SK-N-SH (cell line): ENCODE measurements around the gene CDCP2. TPM values are rescaled to one million over a fixed set of nuclear protein-coding genes. Genes with fewer than 3 reads are reported as not detected.

Experiments
- CTCF ChIA-PET: fragments of 300-600, 350-600 bp; formaldehyde crosslinking; extraction: SDS; loops from one replicate; lab custom pipeline; 2021; lab: Yijun Ruan, JAX
- POLR2A ChIA-PET: fragments of 350-600 bp; sonication (Branson Sonifier 250); formaldehyde crosslinking; extraction: SDS; loops from one replicate; lab custom pipeline; 2020; ENCODE audit warnings: antibody characterized with exemption, inconsistent platforms; lab: Yijun Ruan, JAX
- DNase-seq: peaks from one replicate; pipeline ENCODE4 v3.0.0; 2012
- H2AFZ ChIP-seq: fragments of 200-600 bp; sonication (generic); 2 replicates; pipeline ENCODE4 v1.8.1; 2016; ENCODE audit warnings: antibody characterized with exemption, mild to moderate bottlenecking, low read depth
- H3F3A ChIP-seq: fragments of 200-600 bp; sonication (generic); replicated peaks from 2 replicates; pipeline ENCODE3; 2016; ENCODE audit warnings: antibody characterized with exemption, mild to moderate bottlenecking; ENCODE audit not compliant: insufficient read depth
- H3K27ac ChIP-seq, 2 experiments: fragments of 200-500 bp in 1 of 2; fragments of 200-600 bp in 1 of 2; sonication (Bioruptor generic) in 1 of 2; sonication (generic), shearing (Covaris generic) in 1 of 2; 2 replicates each; pipeline versions ENCODE4 v1.5.1 to v1.6.1; 2014 to 2016; ENCODE audit warnings: low read depth in 2 of 2, inconsistent platforms in 1 of 2, low read length in 1 of 2, mild to moderate bottlenecking in 1 of 2, mixed read lengths in 1 of 2
- H3K27me3 ChIP-seq: fragments of 200-600 bp; sonication (generic), shearing (Covaris generic); 2 replicates; pipeline ENCODE4 v1.6.1; 2016; ENCODE audit warnings: mixed run types; ENCODE audit not compliant: insufficient read depth
- H3K36me3 ChIP-seq, 2 experiments: fragments of 200-500 bp in 1 of 2; fragments of 200-600 bp in 1 of 2; sonication (Bioruptor generic) in 1 of 2; sonication (generic) in 1 of 2; replicated peaks in 1 of 2; 2 replicates each; pipeline versions ENCODE3 to v1.5.1; 2014 to 2016; ENCODE audit warnings: low read length in 1 of 2, mild to moderate bottlenecking in 1 of 2; ENCODE audit not compliant: insufficient read depth in 2 of 2, control insufficient read depth in 1 of 2
- H3K4me1 ChIP-seq, 2 experiments: fragments of 200-500 bp in 1 of 2; fragments of 200-600 bp in 1 of 2; sonication (Bioruptor generic) in 1 of 2; sonication (generic), shearing (Covaris generic) in 1 of 2; 2 replicates each; pipeline versions ENCODE4 v1.5.1 to v1.6.1; 2014 to 2016; ENCODE audit warnings: low read depth in 1 of 2, low read length in 1 of 2, mixed run types in 1 of 2; ENCODE audit not compliant: insufficient read depth in 2 of 2, control insufficient read depth in 1 of 2
- H3K4me2 ChIP-seq: fragments of 200-600 bp; sonication (generic), shearing (Covaris generic); 2 replicates; pipeline ENCODE4 v1.6.1; 2017; ENCODE audit warnings: mixed run types
- H3K4me3 ChIP-seq, 2 experiments: fragments of 200-500 bp in 1 of 2; fragments of 200-600 bp in 1 of 2; sonication (Bioruptor generic) in 1 of 2; sonication (generic), shearing (Covaris generic) in 1 of 2; 2 replicates each; pipeline versions ENCODE4 v1.5.1 to v1.8.1; 2014 to 2016; ENCODE audit warnings: low read depth in 2 of 2, inconsistent platforms in 1 of 2, low read length in 1 of 2, mild to moderate bottlenecking in 1 of 2, mixed read lengths in 1 of 2, moderate library complexity in 1 of 2
- H3K79me2 ChIP-seq: fragments of 200-600 bp; sonication (generic); 2 replicates; pipeline ENCODE4 v1.8.1; 2017; ENCODE audit warnings: mild to moderate bottlenecking; ENCODE audit not compliant: insufficient read depth
- H3K9ac ChIP-seq: fragments of 200-600 bp; sonication (generic); 2 replicates; pipeline ENCODE4 v1.6.1; 2017; ENCODE audit warnings: mixed run types
- H3K9me2 ChIP-seq: fragments of 200-600 bp; sonication (generic); 2 replicates; pipeline ENCODE4 v1.6.1; 2017; ENCODE audit warnings: mixed run types
- H3K9me3 ChIP-seq: fragments of 200-600 bp; sonication (generic); 2 replicates; pipeline ENCODE4 v1.6.1; 2017; ENCODE audit warnings: mixed run types, mild to moderate bottlenecking, moderate library complexity
- H4K20me1 ChIP-seq: fragments of 200-600 bp; sonication (generic); 2 replicates; pipeline ENCODE4 v1.6.1; 2017; ENCODE audit warnings: mild to moderate bottlenecking, mixed run types; ENCODE audit not compliant: insufficient read depth
- ELF1 ChIP-seq: IDR thresholded peaks from 2 replicates; pipeline ENCODE4 v1.4.0; 2012
- EP300 ChIP-seq, 2 experiments: IDR thresholded peaks; 2 replicates each; pipeline versions ENCODE4 v1.4.0 to v1.6.1; 2012; ENCODE audit warnings: borderline replicate concordance in 1 of 2, low read depth in 1 of 2, low read length in 1 of 2
- FOSL2 ChIP-seq: IDR thresholded peaks from 2 replicates; pipeline ENCODE4 v1.4.0; 2012; ENCODE audit warnings: low read depth, mild to moderate bottlenecking, moderate library complexity, borderline replicate concordance
- FOXJ3 ChIP-seq: sonication (generic); formaldehyde crosslinking; IDR thresholded peaks from 2 replicates; pipeline ENCODE4 v1.5.1; 2020; ENCODE audit warnings: mild to moderate bottlenecking, missing genetic modification reagents
- FOXM1 ChIP-seq: IDR thresholded peaks from 2 replicates; pipeline ENCODE4 v1.4.0; 2012; ENCODE audit warnings: low read depth, mild to moderate bottlenecking
- GATA2 ChIP-seq: sonication (generic); formaldehyde crosslinking; IDR thresholded peaks from 2 replicates; pipeline ENCODE4 v1.5.0; 2020; ENCODE audit warnings: mild to moderate bottlenecking, missing genetic modification reagents
- MAX ChIP-seq: IDR thresholded peaks from 2 replicates; pipeline ENCODE4 v1.4.0; 2012; ENCODE audit warnings: low read depth
- MEF2A ChIP-seq: IDR thresholded peaks from 2 replicates; pipeline ENCODE4 v1.4.0; 2012; ENCODE audit warnings: low read depth, borderline replicate concordance
- MXI1 ChIP-seq: IDR thresholded peaks from 2 replicates; pipeline ENCODE4 v1.6.1; 2012; ENCODE audit warnings: mild to moderate bottlenecking, low read depth, low read length, improper control_type of control experiment
- PBX3 ChIP-seq: IDR thresholded peaks from 2 replicates; pipeline ENCODE4; 2012
- RCOR1 ChIP-seq: fragments of 150-350 bp; IDR thresholded peaks from 2 replicates; pipeline ENCODE4 v1.6.1; 2017; ENCODE audit warnings: antibody characterized with exemption, low read length
- REST ChIP-seq: IDR thresholded peaks from 2 replicates; pipeline ENCODE4 v1.6.1; 2012; ENCODE audit warnings: mild to moderate bottlenecking, low read depth, low read length, moderate library complexity
- SMC3 ChIP-seq: IDR thresholded peaks from 2 replicates; pipeline ENCODE4 v1.6.1; 2012; ENCODE audit warnings: low read depth, low read length, improper control_type of control experiment
- TAF1 ChIP-seq: IDR thresholded peaks from 2 replicates; pipeline ENCODE4 v1.6.1; 2012; ENCODE audit warnings: low read depth, mild to moderate bottlenecking, low read length, moderate library complexity, borderline replicate concordance
- TCF12 ChIP-seq: IDR thresholded peaks from 2 replicates; pipeline ENCODE4 v1.4.0; 2012
- TEAD4 ChIP-seq: IDR thresholded peaks from 2 replicates; pipeline ENCODE4 v1.4.0; 2012; ENCODE audit warnings: mild to moderate bottlenecking, borderline replicate concordance; ENCODE audit not compliant: insufficient read depth
- USF1 ChIP-seq: IDR thresholded peaks from 2 replicates; pipeline ENCODE4 v1.4.0; 2012; ENCODE audit warnings: low read depth, borderline replicate concordance
- WGBS: methylation state at CpG from one replicate; pipeline ENCODE4 v1.1.6; 2017; ENCODE audit warnings: low lambda C conversion rate; 5-methylcytosine and 5-hydroxymethylcytosine counted together
- polyA plus RNA-seq, 3 experiments: library from polyadenylated mRNA; depleted of rRNA; stranded (reverse); fragments of >200 nt; gene quantifications; 2 replicates each; pipeline ENCODE4 v1.2.3, GENCODE V29; 2012

CDCP2 gene
- polyA plus RNA-seq, 1 of the 3 experiments (the other 2 are of a cell fraction) = not detected

GRCh38 chr1:54163051-54163450 is 10.3 kb upstream of the CDCP2 start:
- no peaks in the 10 kb centered on the region for H3K9me3 ChIP-seq
- no peaks in the 10 kb centered on the region for H3K9me2 ChIP-seq
- H3K36me3 ChIP-seq = no peaks in the 10 kb centered on the region
- WGBS = 90% methylated on average over 2 of the region's 3 CpGs
- no peak overlapping the region for H3K4me2 ChIP-seq
- ChIA-PET CTCF (interaction anchor here (1.0 to 1.1 kb wide), 2 partner anchors 8 to 11 kb away, joined by 3 to 4 read pairs; no protein-coding TSS in a partner anchor), POLR2A (no interaction called here)
- H3K79me2 ChIP-seq = no peaks in the 10 kb centered on the region
- no peaks in the 10 kb centered on the region for H3F3A ChIP-seq
- H3K9ac ChIP-seq = no peak overlapping the region
- no peak overlapping the region for H2AFZ ChIP-seq
- no peak for TF ChIP-seq MEF2A
- H4K20me1 ChIP-seq = no peaks in the 10 kb centered on the region
- no peaks in the 10 kb centered on the region for H3K27me3 ChIP-seq
- no peak overlapping the region for H3K4me3 ChIP-seq
- no peak overlapping the region for H3K27ac ChIP-seq
- H3K4me1 ChIP-seq = no peaks in the 10 kb centered on the region; a peak in 1 of 4 replicates
- no peak for DNase-seq

GRCh38 chr1:54161495-54162168 is 8.8 kb upstream of the CDCP2 start:
- POLR2A ChIA-PET = no interaction called here
- H4K20me1 ChIP-seq = no peaks in the 10 kb centered on the region
- TF ChIP-seq RCOR1 (no peak), TCF12 (no peak), FOXJ3 (CRISPR knock-in tag) (no peak), FOSL2 (no peak), PBX3 (no peak), MXI1 (no peak), TAF1 (no peak), SMC3 (no peak), USF1 (no peak), MAX (no peak), EP300 (IDR thresholded peaks at IDR 0.05; ENCODE audit: borderline replicate concordance in 1 of 2, low read depth in 1 of 2, low read length in 1 of 2) (no peak), GATA2 (CRISPR knock-in tag) (no peak), ELF1 (no peak), FOXM1 (no peak), REST (no peak), TEAD4 (no peak)
- TF ChIP-seq, all 33 proteins: peak for 0
- Histone ChIP-seq H3K79me2 (no peaks in the 10 kb centered on the region), H3K27ac (no peak overlapping the region), H3K4me1 (no peaks in the 10 kb centered on the region; a peak in 2 of 4 replicates), H3K27me3 (no peaks in the 10 kb centered on the region), H3F3A (no peaks in the 10 kb centered on the region), H3K9me3 (no peaks in the 10 kb centered on the region), H3K4me2 (no peak overlapping the region), H3K36me3 (no peaks in the 10 kb centered on the region), H3K9me2 (no peaks in the 10 kb centered on the region), H3K9ac (no peak overlapping the region), H2AFZ (no peak overlapping the region), H3K4me3 (no peak overlapping the region)
- CTCF ChIA-PET = interaction anchor here (0.7 kb wide), 1 partner anchor 40 kb away, joined by 3 read pairs; no protein-coding TSS in a partner anchor
- DNase-seq = no peak
- WGBS = 93% methylated on average over 6 of the region's 6 CpGs
